H9 (cell line): ENCODE results near the gene BLACAT1. TPM values are rescaled to one million over a fixed set of nuclear protein-coding genes. Genes with fewer than 3 reads are reported as not detected.

Source experiments
- DNase-seq: peaks from one replicate; pipeline ENCODE4 v3.0.0-alpha.2; 2017
- H2AFZ ChIP-seq: one replicate; pipeline ENCODE4 v1.6.1; 2013; ENCODE audit warnings: mild to moderate bottlenecking, low read length, control low read depth, moderate library complexity
- H2AK5ac ChIP-seq: 2 replicates; pipeline ENCODE4 v1.6.1; 2013; ENCODE audit warnings: low read length, control low read depth, mixed read lengths; ENCODE audit not compliant: insufficient read length
- H2BK120ac ChIP-seq: one replicate; pipeline ENCODE4 v1.6.1; 2013; ENCODE audit warnings: low read depth, mild to moderate bottlenecking, low read length, control low read depth, inconsistent platforms; ENCODE audit not compliant: poor library complexity, severe bottlenecking
- H2BK12ac ChIP-seq: 2 replicates; pipeline ENCODE4 v1.6.1; 2013; ENCODE audit warnings: low read length, control low read depth, mixed read lengths, low read depth; ENCODE audit not compliant: insufficient read length
- H2BK15ac ChIP-seq: 2 replicates; pipeline ENCODE4 v1.6.1; 2013; ENCODE audit warnings: low read depth, low read length, control low read depth
- H2BK20ac ChIP-seq: one replicate; pipeline ENCODE4 v1.6.1; 2013; ENCODE audit warnings: low read depth, mild to moderate bottlenecking, low read length, control low read depth, inconsistent platforms; ENCODE audit not compliant: poor library complexity, severe bottlenecking
- H2BK5ac ChIP-seq: 2 replicates; pipeline ENCODE4 v1.6.1; 2013; ENCODE audit warnings: low read length, control low read depth, mixed read lengths; ENCODE audit not compliant: insufficient read length
- H3K14ac ChIP-seq: 2 replicates; pipeline ENCODE4 v1.6.1; 2013; ENCODE audit warnings: low read length, control low read depth; ENCODE audit not compliant: insufficient read depth
- H3K18ac ChIP-seq: 2 replicates; pipeline ENCODE4 v1.6.1; 2013; ENCODE audit warnings: low read depth, mild to moderate bottlenecking, mixed read lengths, low read length, control low read depth; ENCODE audit not compliant: insufficient read length
- H3K23ac ChIP-seq: 2 replicates; pipeline ENCODE4 v1.6.1; 2013; ENCODE audit warnings: low read length, control low read depth, mixed read lengths, low read depth; ENCODE audit not compliant: insufficient read length
- H3K23me2 ChIP-seq: 2 replicates; pipeline ENCODE4 v1.6.1; 2013; ENCODE audit warnings: low read depth, mild to moderate bottlenecking, mixed read lengths, low read length, control low read depth; ENCODE audit not compliant: insufficient read length, poor library complexity, severe bottlenecking
- H3K27ac ChIP-seq: 2 replicates; pipeline ENCODE4 v1.5.1; 2013; ENCODE audit warnings: low read length, control low read depth, mixed read lengths, low read depth; ENCODE audit not compliant: insufficient read length
- H3K27me3 ChIP-seq: 2 replicates; pipeline ENCODE4 v1.6.1; 2013; ENCODE audit warnings: low read length, control low read depth, inconsistent platforms; ENCODE audit not compliant: insufficient read depth
- H3K4ac ChIP-seq: 2 replicates; pipeline ENCODE4 v1.6.1; 2013; ENCODE audit warnings: low read depth, mild to moderate bottlenecking, control low read depth, inconsistent platforms, low read length, moderate library complexity
- H3K4me1 ChIP-seq: 2 replicates; pipeline ENCODE4 v1.6.1; 2013; ENCODE audit warnings: low read length, control low read depth, inconsistent platforms; ENCODE audit not compliant: insufficient read depth
- H3K4me2 ChIP-seq: 2 replicates; pipeline ENCODE4 v1.6.1; 2013; ENCODE audit warnings: low read length, control low read depth, mixed read lengths; ENCODE audit not compliant: insufficient read length, insufficient read depth
- H3K56ac ChIP-seq: 2 replicates; pipeline ENCODE4 v1.6.1; 2013; ENCODE audit warnings: low read depth, mild to moderate bottlenecking, mixed read lengths, low read length, control low read depth; ENCODE audit not compliant: insufficient read length
- H3K79me1 ChIP-seq: 2 replicates; pipeline ENCODE4 v1.6.1; 2013; ENCODE audit warnings: low read depth, mild to moderate bottlenecking, moderate library complexity, low read length, control low read depth, inconsistent platforms; ENCODE audit not compliant: insufficient read depth, poor library complexity, severe bottlenecking
- H3K79me2 ChIP-seq: 2 replicates; pipeline ENCODE4 v1.6.1; 2013; ENCODE audit warnings: low read length, control low read depth, inconsistent platforms; ENCODE audit not compliant: insufficient read depth
- H3K9ac ChIP-seq: 2 replicates; pipeline ENCODE4 v1.6.1; 2013; ENCODE audit warnings: low read length, control low read depth, mixed read lengths; ENCODE audit not compliant: insufficient read length; ENCODE audit errors: extremely low read depth
- H3K9me3 ChIP-seq: one replicate; pipeline ENCODE4 v1.6.1; 2013; ENCODE audit warnings: low read depth, low read length, inconsistent platforms; ENCODE audit not compliant: control insufficient read depth
- H3T11ph ChIP-seq: one replicate; pipeline ENCODE4 v1.6.1; 2013; ENCODE audit warnings: mild to moderate bottlenecking, low read length, control low read depth, inconsistent platforms
- H4K20me1 ChIP-seq: one replicate; pipeline ENCODE4 v1.6.1; 2013; ENCODE audit not compliant: control insufficient read depth, insufficient read length, insufficient read depth
- H4K5ac ChIP-seq: 2 replicates; pipeline ENCODE4 v1.6.1; 2013; ENCODE audit warnings: low read depth, mild to moderate bottlenecking, mixed read lengths, low read length, control low read depth; ENCODE audit not compliant: insufficient read length
- H4K8ac ChIP-seq: replicated peaks from 2 replicates; pipeline ENCODE4 v1.6.1; 2013; ENCODE audit warnings: low read length, control low read depth, mixed read lengths, low read depth; ENCODE audit not compliant: insufficient read length
- H4K91ac ChIP-seq: 2 replicates; pipeline ENCODE4 v1.6.1; 2013; ENCODE audit warnings: low read depth, mild to moderate bottlenecking, moderate library complexity, mixed read lengths, low read length, control low read depth; ENCODE audit not compliant: insufficient read length
- H3K27ac Mint-ChIP-seq, 3 experiments: 2 replicates in 2 of 3; 3 replicates in 1 of 3; pipeline ENCODE4 v1.8.0; 2020 to 2021; ENCODE audit warnings: mixed read lengths in 3 of 3, mild to moderate bottlenecking in 1 of 3, moderate library complexity in 1 of 3
- H3K27me3 Mint-ChIP-seq: 2 replicates; pipeline ENCODE4 v1.8.0; 2021; ENCODE audit warnings: low read depth, mild to moderate bottlenecking, moderate library complexity, mixed read lengths
- H3K36me3 Mint-ChIP-seq, 3 experiments: 2 replicates in 2 of 3; 3 replicates in 1 of 3; pipeline ENCODE4 v1.8.0; 2020 to 2021; ENCODE audit warnings: low read depth in 3 of 3, mixed read lengths in 3 of 3; ENCODE audit not compliant: insufficient read depth in 1 of 3
- H3K4me1 Mint-ChIP-seq, 2 experiments: 2 replicates each; pipeline ENCODE4 v1.8.0; 2020; ENCODE audit warnings: mixed read lengths in 2 of 2
- H3K4me3 Mint-ChIP-seq, 2 experiments: 2 replicates in 1 of 2; 3 replicates in 1 of 2; pipeline ENCODE4 v1.8.0; 2020 to 2021; ENCODE audit warnings: mild to moderate bottlenecking in 2 of 2, mixed read lengths in 2 of 2, moderate library complexity in 1 of 2
- H3K9me3 Mint-ChIP-seq, 2 experiments: 2 replicates in 1 of 2; 3 replicates in 1 of 2; pipeline ENCODE4 v1.8.0; 2020; ENCODE audit warnings: mild to moderate bottlenecking in 2 of 2, mixed read lengths in 2 of 2, moderate library complexity in 1 of 2
- WGBS: extraction: QIAGEN DNeasy Blood & Tissue Kit; methylation state at CpG from one replicate; pipeline ENCODE4 v1.1.7; 2013; ENCODE audit warnings: missing lambda C conversion rate, low lambda C conversion rate, mixed read lengths; ENCODE audit not compliant: insufficient read length; ENCODE audit errors: extremely low coverage; 5-methylcytosine and 5-hydroxymethylcytosine counted together
- total RNA-seq: library from RNA; stranded (reverse); gene quantifications from 2 replicates; pipeline ENCODE4 v1.2.1, GENCODE V29; 2021
- TF ChIP-seq, protein P1 (sequence below): fragments of 200-600 bp; sonication (generic); conservative IDR thresholded peaks from 3 replicates; pipeline ENCODE4 v1.8.0; 2021; ENCODE audit warnings: antibody characterized with exemption, mild to moderate bottlenecking

The BLACAT1 gene
- total RNA-seq, 1 experiment from 2014 or later, result 4.0 TPM

DNA sequence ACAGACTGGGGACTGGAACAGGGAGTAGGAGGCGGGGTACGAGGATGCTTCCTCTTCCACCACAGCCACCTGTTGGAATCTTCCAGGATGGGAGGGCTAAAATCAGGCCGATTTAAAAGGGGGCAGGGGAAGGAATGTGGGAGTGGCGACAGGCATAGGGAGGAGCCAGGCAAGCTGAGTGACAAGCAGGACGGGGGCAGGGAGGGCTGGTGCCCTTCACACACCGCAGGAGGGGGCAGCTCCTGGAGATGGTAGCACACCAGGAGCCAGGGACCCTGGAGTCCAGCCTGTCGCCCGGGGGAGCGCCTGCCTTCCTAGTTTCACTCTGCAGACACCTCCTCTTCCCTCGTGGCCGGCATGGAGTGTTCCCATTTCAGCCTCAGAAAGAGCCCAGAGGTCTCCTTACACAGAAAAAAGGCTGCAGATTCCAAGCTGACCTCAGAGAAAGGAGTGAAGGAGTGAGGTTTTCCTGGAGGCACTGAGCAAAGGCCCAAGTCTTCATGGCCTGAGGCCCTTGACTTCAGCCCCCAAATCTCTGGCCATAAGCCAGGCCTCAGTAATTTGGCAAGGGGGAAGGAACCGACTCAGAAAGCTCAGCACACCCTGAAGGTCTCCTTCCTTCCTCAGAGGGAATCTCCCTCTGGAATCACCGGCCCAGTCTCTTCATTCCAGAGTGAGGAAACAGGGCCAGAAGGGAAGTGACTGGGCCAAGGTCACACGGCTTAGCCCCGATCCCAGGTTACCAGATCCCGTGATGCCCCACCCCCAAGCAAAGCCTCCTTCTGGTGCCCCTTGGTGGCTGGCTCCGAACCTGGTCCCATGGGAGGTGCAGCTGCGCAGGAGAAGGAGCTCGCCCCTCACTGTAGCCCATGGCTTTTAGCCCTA lies 8.1 kb downstream of the BLACAT1 start:
- H2BK5ac ChIP-seq, result no peak overlapping the region
- H3K27ac Mint-ChIP-seq, result peak overlapping the region; percentile 44 to 96 (median 85); a peak in 5 of 7 replicates
- no peak overlapping the region for H4K91ac ChIP-seq
- peaks cover 51% of the 10 kb centered on the region for H3K4me1 ChIP-seq
- no peak overlapping the region for H4K8ac ChIP-seq
- no peak overlapping the region for H2AK5ac ChIP-seq
- no peak overlapping the region for H3K14ac ChIP-seq
- TF ChIP-seq, protein P1, sequence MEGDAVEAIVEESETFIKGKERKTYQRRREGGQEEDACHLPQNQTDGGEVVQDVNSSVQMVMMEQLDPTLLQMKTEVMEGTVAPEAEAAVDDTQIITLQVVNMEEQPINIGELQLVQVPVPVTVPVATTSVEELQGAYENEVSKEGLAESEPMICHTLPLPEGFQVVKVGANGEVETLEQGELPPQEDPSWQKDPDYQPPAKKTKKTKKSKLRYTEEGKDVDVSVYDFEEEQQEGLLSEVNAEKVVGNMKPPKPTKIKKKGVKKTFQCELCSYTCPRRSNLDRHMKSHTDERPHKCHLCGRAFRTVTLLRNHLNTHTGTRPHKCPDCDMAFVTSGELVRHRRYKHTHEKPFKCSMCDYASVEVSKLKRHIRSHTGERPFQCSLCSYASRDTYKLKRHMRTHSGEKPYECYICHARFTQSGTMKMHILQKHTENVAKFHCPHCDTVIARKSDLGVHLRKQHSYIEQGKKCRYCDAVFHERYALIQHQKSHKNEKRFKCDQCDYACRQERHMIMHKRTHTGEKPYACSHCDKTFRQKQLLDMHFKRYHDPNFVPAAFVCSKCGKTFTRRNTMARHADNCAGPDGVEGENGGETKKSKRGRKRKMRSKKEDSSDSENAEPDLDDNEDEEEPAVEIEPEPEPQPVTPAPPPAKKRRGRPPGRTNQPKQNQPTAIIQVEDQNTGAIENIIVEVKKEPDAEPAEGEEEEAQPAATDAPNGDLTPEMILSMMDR, result no peak
- no peak overlapping the region for H3K56ac ChIP-seq
- H3K23me2 ChIP-seq, result peaks cover 13% of the 10 kb centered on the region
- no peak overlapping the region for H3K9ac ChIP-seq
- no peak overlapping the region for H4K5ac ChIP-seq
- no peak overlapping the region for H3K23ac ChIP-seq
- H2BK12ac ChIP-seq, result no peak overlapping the region
- H2BK120ac ChIP-seq, result no peak overlapping the region
- no peaks in the 10 kb centered on the region for H4K20me1 ChIP-seq
- H3K4me1 Mint-ChIP-seq, result peaks cover 91 to 94% of the 10 kb centered on the region in 2 experiments
- no peak overlapping the region for H3K18ac ChIP-seq
- H3K27ac ChIP-seq, result no peak overlapping the region
- peaks cover 2 to 27% (median 4%) of the 10 kb centered on the region in 3 experiments; a peak in 5 of 7 replicates for H3K36me3 Mint-ChIP-seq
- H2BK15ac ChIP-seq, result no peak overlapping the region
- no peaks in the 10 kb centered on the region for H3K9me3 Mint-ChIP-seq
- peak overlapping the region; percentile 26 for H3K4me2 ChIP-seq
- no CpG with 5 or more reads among the region's 19 CpGs for WGBS
- no peak overlapping the region for H2BK20ac ChIP-seq
- DNase-seq, result peak; percentile 90
- H3K79me2 ChIP-seq, result no peaks in the 10 kb centered on the region
- H3T11ph ChIP-seq, result no peak overlapping the region
- no peak overlapping the region for H3K4ac ChIP-seq
- no peaks in the 10 kb centered on the region for H3K9me3 ChIP-seq
- peak overlapping the region; percentile 71 for H3K4me3 Mint-ChIP-seq
- H3K27me3 Mint-ChIP-seq, result peaks cover 8% of the 10 kb centered on the region
- H2AFZ ChIP-seq, result no peak overlapping the region
- no peaks in the 10 kb centered on the region; the same call in 1 of the 2 replicates for H3K27me3 ChIP-seq
- H3K79me1 ChIP-seq, result no peaks in the 10 kb centered on the region
